Neuronal stem cell (in vitro differentiated cells): ENCODE results near the gene UNG.
A peak's percentile ranks its signal among the peaks of the same experiment; 100 is the strongest.

Source experiments
- DNase-seq: peaks from one replicate; pipeline ENCODE4 v3.0.0-alpha.2; 2013; ENCODE audit warnings: low spot score
- H2AFZ ChIP-seq: one replicate; pipeline ENCODE4 v1.6.1; 2013; ENCODE audit warnings: mild to moderate bottlenecking, low read length, inconsistent platforms
- H2AK5ac ChIP-seq: 2 replicates; pipeline ENCODE4 v1.6.1; 2013; ENCODE audit warnings: low read depth, mild to moderate bottlenecking, inconsistent platforms, low read length, moderate library complexity, mixed read lengths
- H2BK120ac ChIP-seq: 2 replicates; pipeline ENCODE4 v1.6.1; 2013; ENCODE audit warnings: low read depth, mild to moderate bottlenecking, inconsistent platforms, low read length, moderate library complexity, mixed read lengths
- H2BK12ac ChIP-seq: one replicate; pipeline ENCODE4 v1.6.1; 2013; ENCODE audit warnings: low read length, inconsistent platforms
- H2BK15ac ChIP-seq: 2 replicates; pipeline ENCODE4 v1.6.1; 2013; ENCODE audit warnings: mild to moderate bottlenecking, low read length, inconsistent platforms, mixed read lengths
- H2BK5ac ChIP-seq: one replicate; pipeline ENCODE4 v1.6.1; 2013; ENCODE audit warnings: inconsistent platforms, mild to moderate bottlenecking, low read length, moderate library complexity
- H3K14ac ChIP-seq: one replicate; pipeline ENCODE4 v1.6.1; 2013; ENCODE audit warnings: low read length, inconsistent platforms
- H3K18ac ChIP-seq: 2 replicates; pipeline ENCODE4 v1.6.1; 2013; ENCODE audit warnings: low read length, inconsistent platforms
- H3K23ac ChIP-seq: 2 replicates; pipeline ENCODE4 v1.6.1; 2013; ENCODE audit warnings: low read depth, mild to moderate bottlenecking, mixed read lengths, low read length, inconsistent platforms; ENCODE audit not compliant: poor library complexity
- H3K27ac ChIP-seq: replicated peaks from 3 replicates; pipeline ENCODE4 v1.5.1; 2013; ENCODE audit warnings: low read length, inconsistent platforms
- H3K27me3 ChIP-seq, 3 experiments: 2 replicates each; pipeline ENCODE4 v1.6.1; 2013; ENCODE audit warnings: low read length in 3 of 3, mild to moderate bottlenecking in 2 of 3, inconsistent platforms in 1 of 3, low read depth in 1 of 3, mixed read lengths in 1 of 3, moderate library complexity in 1 of 3; ENCODE audit not compliant: control insufficient read depth in 3 of 3, insufficient read depth in 3 of 3
- H3K36me3 ChIP-seq, 2 donors: replicated peaks in 1 of 2; 2 replicates each; pipeline ENCODE4 v1.6.1; 2013; ENCODE audit warnings: low read length in 2 of 2; ENCODE audit not compliant: control insufficient read depth in 2 of 2, insufficient read depth in 2 of 2
- H3K4ac ChIP-seq: 2 replicates; pipeline ENCODE4 v1.6.1; 2013; ENCODE audit warnings: inconsistent platforms, mild to moderate bottlenecking, low read length, moderate library complexity
- H3K4me1 ChIP-seq, 2 donors: 1 replicate in 1 of 2; 2 replicates in 1 of 2; pipeline ENCODE4 v1.6.1; 2013; ENCODE audit warnings: low read length in 2 of 2, low read depth in 1 of 2; ENCODE audit not compliant: control insufficient read depth in 2 of 2, insufficient read depth in 1 of 2
- H3K4me2 ChIP-seq: one replicate; pipeline ENCODE4 v1.6.1; 2013; ENCODE audit warnings: mild to moderate bottlenecking, low read length, inconsistent platforms; ENCODE audit not compliant: insufficient read depth, poor library complexity, severe bottlenecking
- H3K4me3 ChIP-seq, 2 donors: 2 replicates each; pipeline ENCODE4 v1.5.1; 2013; ENCODE audit warnings: low read length in 2 of 2, mild to moderate bottlenecking in 2 of 2, inconsistent platforms in 1 of 2, moderate library complexity in 1 of 2
- H3K79me1 ChIP-seq: one replicate; pipeline ENCODE4 v1.6.1; 2013; ENCODE audit warnings: low read depth, mild to moderate bottlenecking, inconsistent platforms, low read length, moderate library complexity
- H3K9ac ChIP-seq: one replicate; pipeline ENCODE4 v1.6.1; 2013; ENCODE audit warnings: mild to moderate bottlenecking, low read depth, low read length, inconsistent platforms; ENCODE audit not compliant: poor library complexity
- H3K9me3 ChIP-seq, 2 donors: replicated peaks in 1 of 2; 2 replicates each; pipeline versions ENCODE3 to v1.6.1; 2013; ENCODE audit warnings: low read length in 2 of 2, mild to moderate bottlenecking in 2 of 2, inconsistent platforms in 1 of 2, low read depth in 1 of 2, mixed read lengths in 1 of 2, moderate library complexity in 1 of 2; ENCODE audit not compliant: control insufficient read depth in 2 of 2, insufficient read depth in 1 of 2
- H4K8ac ChIP-seq: one replicate; pipeline ENCODE4 v1.6.1; 2013; ENCODE audit warnings: low read depth, mild to moderate bottlenecking, inconsistent platforms, low read length, moderate library complexity
- H4K91ac ChIP-seq: one replicate; pipeline ENCODE4 v1.6.1; 2013; ENCODE audit warnings: low read length, low read depth, mild to moderate bottlenecking, inconsistent platforms; ENCODE audit not compliant: poor library complexity
- WGBS, 2 donors: extraction: QIAGEN DNeasy Blood & Tissue Kit; methylation state at CpG; one replicate each; pipeline ENCODE4 v1.1.7; 2013; ENCODE audit warnings: missing lambda C conversion rate in 2 of 2, mixed read lengths in 1 of 2; ENCODE audit not compliant: insufficient read length in 2 of 2, insufficient replicate concordance in 1 of 2; ENCODE audit errors: extremely low coverage in 2 of 2; 5-methylcytosine and 5-hydroxymethylcytosine counted together

UNG gene

DNA sequence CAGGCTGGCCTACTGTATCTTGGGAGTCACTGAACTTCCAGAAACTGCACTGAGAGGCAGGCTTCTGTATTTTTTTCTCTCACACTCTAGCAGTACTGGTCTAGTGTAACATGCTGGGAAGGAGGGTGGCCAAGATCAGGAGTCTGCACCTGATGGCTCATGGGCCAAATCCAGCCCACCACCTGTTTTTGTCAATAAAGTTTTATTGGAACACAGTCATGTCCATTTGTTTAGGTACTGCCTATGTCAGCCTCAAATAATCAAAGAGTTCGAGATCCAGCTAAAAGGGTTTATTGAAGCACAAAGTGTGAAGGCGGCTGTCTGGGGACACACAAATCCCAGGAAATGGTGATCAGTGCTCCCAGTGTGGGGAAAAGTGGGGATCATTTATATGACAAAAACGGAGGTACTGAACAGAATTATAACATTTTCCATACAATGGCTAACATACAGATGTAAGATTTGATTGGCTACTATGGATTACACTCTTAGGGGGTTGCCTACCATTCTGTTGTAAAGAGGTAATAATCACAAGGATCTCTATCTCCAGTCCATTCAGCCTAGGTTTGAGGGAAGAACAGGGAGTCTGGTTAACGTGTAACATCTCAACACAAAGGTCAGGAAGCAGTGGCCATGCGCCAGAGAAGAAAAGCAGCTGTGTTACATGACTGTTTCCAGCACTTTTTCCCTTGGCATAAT is 32.1 kb upstream of the UNG start:
- Histone ChIP-seq H3K4me2 (no peak overlapping the region), H3K4ac (no peak overlapping the region), H2BK15ac (no peak overlapping the region), H3K9ac (no peak overlapping the region), H3K27me3 (no peaks in the 10 kb centered on the region), H3K18ac (no peak overlapping the region), H2AFZ (no peak overlapping the region), H3K4me3 (no peak overlapping the region), H2BK120ac (no peak overlapping the region), H2BK12ac (no peak overlapping the region), H2AK5ac (no peak overlapping the region), H3K36me3 (peaks cover 7 to 46% of the 10 kb centered on the region in 2 donors), H2BK5ac (no peak overlapping the region), H3K14ac (no peak overlapping the region), H3K27ac (no peak overlapping the region), H4K91ac (no peak overlapping the region), H3K4me1 (peaks cover 0 to 7% of the 10 kb centered on the region in 2 donors), H4K8ac (no peak overlapping the region), H3K9me3 (peaks cover 0 to 6% of the 10 kb centered on the region in 2 donors), H3K23ac (no peak overlapping the region), H3K79me1 (no peaks in the 10 kb centered on the region)
- no CpG with 5 or more reads among the region's 5 CpGs for WGBS, 2 donors
- DNase-seq = no peak

GRCh38 chr12:109065853-109066193 is 31.6 kb upstream of the UNG start:
- H2BK120ac ChIP-seq = no peak overlapping the region
- H3K14ac ChIP-seq = no peak overlapping the region
- no peak overlapping the region for H3K9ac ChIP-seq
- H4K91ac ChIP-seq = no peak overlapping the region
- WGBS, 2 donors = no CpG with 5 or more reads among the region's 1 CpG
- no peak overlapping the region for H2BK15ac ChIP-seq
- peaks cover 0 to 6% of the 10 kb centered on the region in 2 donors for H3K9me3 ChIP-seq
- no peak overlapping the region for H2BK12ac ChIP-seq
- H3K4me2 ChIP-seq = no peak overlapping the region
- H4K8ac ChIP-seq = no peak overlapping the region
- H3K27me3 ChIP-seq = no peaks in the 10 kb centered on the region
- no peaks in the 10 kb centered on the region for H3K79me1 ChIP-seq
- H2AK5ac ChIP-seq = no peak overlapping the region
- no peak overlapping the region for H3K4ac ChIP-seq
- H3K27ac ChIP-seq = no peak overlapping the region
- DNase-seq = no peak
- no peak overlapping the region for H3K18ac ChIP-seq
- no peak overlapping the region for H3K4me3 ChIP-seq
- no peak overlapping the region for H3K23ac ChIP-seq
- H2BK5ac ChIP-seq = no peak overlapping the region
- H2AFZ ChIP-seq = no peak overlapping the region
- peaks cover 7 to 49% of the 10 kb centered on the region in 2 donors for H3K36me3 ChIP-seq
- peaks cover 0 to 8% of the 10 kb centered on the region in 2 donors for H3K4me1 ChIP-seq

- Histone ChIP-seq H3K27me3 (no peaks in the 10 kb centered on the region), H3K23ac (no peak overlapping the region), H3K79me1 (no peaks in the 10 kb centered on the region), H2BK5ac (no peak overlapping the region), H4K8ac (no peak overlapping the region), H2BK12ac (no peak overlapping the region), H3K9me3 (peaks cover 0 to under 1% of the 10 kb centered on the region in 2 donors), H2AFZ (no peak overlapping the region), H3K9ac (no peak overlapping the region), H3K4me1 (peaks cover 0 to 8% of the 10 kb centered on the region in 2 donors), H3K4ac (no peak overlapping the region), H3K27ac (no peak overlapping the region), H2AK5ac (peak overlapping the region; percentile 15), H3K14ac (no peak overlapping the region), H3K18ac (no peak overlapping the region), H2BK120ac (no peak overlapping the region), H2BK15ac (no peak overlapping the region), H3K4me2 (no peak overlapping the region), H4K91ac (no peak overlapping the region), H3K4me3 (no peak overlapping the region), H3K36me3 (peaks cover 9 to 72% of the 10 kb centered on the region in 2 donors)
- peak; percentile 26 for DNase-seq
- WGBS, 2 donors = no CpG with 5 or more reads among the region's 17 CpGs
Observed at GRCh38 chr12:109069307-109070271, 27.8 kb upstream of the UNG start.

- Histone ChIP-seq H2BK5ac (no peak overlapping the region), H3K18ac (no peak overlapping the region), H2BK120ac (no peak overlapping the region), H2BK12ac (no peak overlapping the region), H3K23ac (no peak overlapping the region), H3K4me3 (no peak overlapping the region), H3K14ac (no peak overlapping the region), H3K9ac (no peak overlapping the region), H2AFZ (no peak overlapping the region), H4K8ac (no peak overlapping the region), H3K79me1 (no peaks in the 10 kb centered on the region), H2AK5ac (no peak overlapping the region), H3K36me3 (peaks cover 7 to 59% of the 10 kb centered on the region in 2 donors), H4K91ac (no peak overlapping the region), H3K27ac (no peak overlapping the region), H3K9me3 (peaks cover 0 to 5% of the 10 kb centered on the region in 2 donors), H3K4me2 (no peak overlapping the region), H3K4ac (no peak overlapping the region), H3K27me3 (no peaks in the 10 kb centered on the region), H3K4me1 (peaks cover 0 to 4% of the 10 kb centered on the region in 2 donors), H2BK15ac (no peak overlapping the region)
- DNase-seq = no peak
Observed at GRCh38 chr12:109074866-109075265, 22.5 kb upstream of the UNG start.
